HG03354 (cell line): ENCODE results near the gene HTR4.

Experiments
- ATAC-seq: cut with Tn5 transposase; IDR thresholded peaks from one replicate; pipeline ENCODE4 v1.9.1; 2021; ENCODE audit warnings: mild to moderate bottlenecking; ENCODE audit not compliant: unreplicated experiment, poor library complexity, severe bottlenecking

Gene HTR4

DNA sequence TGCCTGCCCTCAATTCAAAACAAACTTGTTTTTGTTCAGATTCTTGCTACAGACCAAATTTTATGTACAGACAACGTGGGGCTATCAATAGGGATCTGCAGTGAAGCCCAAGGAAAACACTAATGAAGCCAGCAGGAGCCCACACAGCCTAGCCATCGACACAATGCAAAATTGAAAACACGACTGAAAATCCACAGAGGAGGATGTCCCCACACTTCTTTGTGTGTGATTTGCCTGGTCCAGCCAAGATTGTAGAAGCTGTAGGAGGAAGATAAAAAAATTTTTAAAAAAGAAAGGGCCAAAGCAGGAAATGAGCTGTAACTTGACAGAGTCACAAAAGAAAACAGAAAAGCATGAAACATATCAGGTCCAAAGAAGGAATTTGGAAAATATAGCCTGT, 34.8 kb downstream of the HTR4 start:
- no peak for ATAC-seq

DNA sequence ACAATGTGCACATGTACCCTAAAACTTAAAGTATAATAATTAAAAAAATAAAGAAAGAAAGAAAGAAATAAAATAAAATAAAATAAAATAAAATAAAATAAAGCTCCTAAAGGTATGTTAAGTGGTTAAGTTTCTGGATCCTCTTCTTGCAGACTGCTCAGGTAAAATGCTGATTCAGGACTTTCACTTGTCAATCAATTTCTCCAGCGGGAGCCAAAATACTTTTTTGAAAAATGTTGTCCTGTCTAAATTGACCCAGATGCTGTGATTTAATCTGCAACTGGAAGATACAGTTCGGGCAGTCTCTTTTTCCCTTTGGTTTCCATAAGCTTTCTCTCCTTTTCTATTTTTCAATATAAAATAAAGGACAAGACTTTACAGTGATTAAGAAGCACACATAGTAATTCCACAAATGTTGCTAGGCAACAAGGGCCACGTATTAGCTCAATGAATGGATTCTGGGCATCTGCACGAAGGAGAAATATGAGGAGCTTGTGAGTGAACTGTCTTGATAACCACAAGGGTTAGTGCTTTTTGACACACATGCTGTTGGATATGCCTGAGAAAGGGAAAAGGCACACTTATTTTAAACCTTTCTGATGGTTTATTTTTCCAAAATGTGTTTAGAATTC, 38.6 kb downstream of the HTR4 start:
- ATAC-seq: no peak

DNA sequence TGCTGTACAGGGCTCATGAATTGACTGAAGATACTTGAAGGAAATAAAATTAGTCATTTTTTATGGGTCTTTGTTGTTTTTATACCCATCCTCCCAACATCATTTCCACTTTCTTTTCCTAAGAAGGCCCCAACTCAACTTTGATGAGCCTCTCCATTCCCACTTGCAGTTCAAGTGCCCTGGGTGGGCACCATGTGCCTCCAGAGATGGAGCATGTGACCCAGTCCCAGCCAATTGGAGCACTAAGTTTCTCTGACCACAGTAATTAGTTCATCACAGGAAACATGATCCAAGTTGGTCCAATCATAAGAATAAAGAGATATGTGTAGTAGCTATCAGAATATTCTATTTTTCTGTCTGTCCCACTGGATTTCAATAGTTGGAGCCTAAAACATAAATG, 46.9 kb downstream of the HTR4 start:
- no peak for ATAC-seq

DNA sequence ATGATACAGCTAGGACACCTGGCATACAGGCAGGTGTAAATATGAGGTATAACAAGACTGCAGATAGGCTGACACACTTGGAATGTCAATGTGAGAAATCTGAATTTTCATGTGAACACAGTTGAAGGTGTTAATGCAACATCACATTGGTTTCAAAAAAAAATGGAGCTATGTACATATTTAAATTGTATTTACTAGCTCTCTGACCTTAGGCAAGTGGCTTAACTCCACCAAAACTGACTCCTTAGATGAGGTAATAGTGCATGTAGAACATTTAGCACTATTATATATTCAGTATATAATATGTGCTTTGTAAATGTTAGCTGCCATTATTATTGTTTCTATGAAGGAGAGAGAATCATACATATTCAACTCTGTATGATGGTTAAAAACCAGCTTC, 48.0 kb downstream of the HTR4 start:
- ATAC-seq: no peak

DNA sequence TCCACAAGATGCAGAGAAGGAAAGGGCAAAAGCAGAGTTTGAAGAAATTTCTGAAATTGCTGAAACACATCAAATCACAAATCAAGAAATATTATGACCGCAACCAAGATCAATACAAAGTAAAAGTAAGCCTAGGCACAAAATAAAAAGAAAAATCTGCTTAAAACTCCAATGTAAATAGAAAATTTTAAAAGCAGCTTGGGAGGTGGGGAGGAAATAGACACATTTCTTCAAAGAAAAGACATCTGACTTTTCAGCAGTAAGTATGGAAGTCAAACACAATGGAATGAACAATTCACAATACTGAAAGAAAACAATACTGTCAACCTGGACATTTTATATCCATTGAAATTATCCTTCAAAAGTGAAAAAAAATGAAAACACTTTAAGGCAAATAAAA, 55.1 kb downstream of the HTR4 start:
- no peak for ATAC-seq

DNA sequence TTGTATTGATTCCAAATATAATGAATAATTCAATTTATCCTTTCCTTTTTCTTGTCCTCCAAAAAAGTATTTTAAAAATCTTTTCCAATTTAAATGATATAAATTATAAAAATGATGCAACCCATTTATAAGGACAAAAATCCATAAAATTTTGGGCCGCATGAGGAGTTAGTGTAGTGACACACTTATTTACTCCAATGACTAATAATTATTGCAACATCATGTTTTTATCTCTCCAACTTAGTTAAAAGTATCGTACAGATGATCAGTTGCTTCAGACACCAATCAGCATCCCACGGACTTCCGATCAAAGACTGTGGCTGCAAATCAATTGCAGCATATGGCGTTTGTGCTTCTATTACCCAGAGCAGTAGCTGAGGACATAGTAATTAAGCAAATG, 58.6 kb downstream of the HTR4 start:
- no peak for ATAC-seq

DNA sequence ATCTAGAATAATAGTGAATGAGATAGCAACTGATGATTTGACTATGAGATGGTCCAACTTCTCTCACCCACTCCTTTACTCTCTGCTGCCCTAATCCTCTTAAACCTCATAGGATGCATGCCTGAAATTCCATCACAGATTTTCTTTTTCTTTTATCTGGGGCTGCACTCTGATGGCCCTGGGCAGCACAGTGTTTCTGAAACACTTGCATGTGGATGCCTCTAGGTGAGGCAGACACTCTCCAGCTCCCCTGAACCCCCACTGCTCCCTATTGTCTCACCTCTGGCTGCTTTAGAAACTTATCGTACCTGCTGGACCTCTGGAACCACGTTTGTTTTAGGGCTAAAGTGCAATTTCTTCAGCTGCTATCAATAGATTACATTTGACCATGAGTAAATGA, 67.5 kb downstream of the HTR4 start:
- no peak for ATAC-seq

DNA sequence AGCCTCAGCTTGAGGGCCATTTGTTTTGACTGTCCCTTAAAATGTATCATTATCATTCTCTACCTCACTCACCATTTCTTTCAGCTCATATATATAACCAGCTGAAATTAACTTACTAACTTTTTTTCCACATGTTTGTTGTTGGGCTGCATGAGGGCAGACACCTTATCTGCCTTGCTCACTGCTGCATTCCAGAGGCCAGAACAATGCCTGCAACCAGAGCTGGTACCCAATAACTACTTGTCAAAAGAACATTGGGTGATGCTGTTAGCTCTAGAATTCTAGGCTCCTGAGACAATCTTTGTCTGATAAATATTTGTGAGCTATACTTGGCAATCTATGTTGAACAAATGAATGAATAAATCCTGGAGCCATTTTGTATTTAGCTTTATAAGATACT, 68.3 kb downstream of the HTR4 start:
- ATAC-seq: no peak

DNA sequence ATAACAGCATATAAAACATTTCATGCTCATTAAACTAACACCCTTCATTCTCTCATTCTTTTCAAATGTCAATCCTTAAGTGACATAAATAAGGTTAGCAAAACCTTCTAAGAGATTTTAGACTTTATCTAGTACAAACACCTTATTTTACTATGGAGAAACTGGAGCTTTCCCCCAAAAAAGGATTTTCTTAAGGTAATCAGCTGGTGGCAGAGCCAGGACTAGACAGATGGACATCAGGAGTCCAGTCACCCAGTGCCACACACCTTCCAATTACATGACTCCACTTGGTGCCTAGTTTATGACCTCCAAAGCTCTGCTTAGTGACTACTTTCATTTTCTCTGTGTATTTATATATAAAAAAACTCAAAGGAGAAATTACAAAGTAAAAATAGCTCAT, 70.2 kb downstream of the HTR4 start:
- no peak for ATAC-seq

DNA sequence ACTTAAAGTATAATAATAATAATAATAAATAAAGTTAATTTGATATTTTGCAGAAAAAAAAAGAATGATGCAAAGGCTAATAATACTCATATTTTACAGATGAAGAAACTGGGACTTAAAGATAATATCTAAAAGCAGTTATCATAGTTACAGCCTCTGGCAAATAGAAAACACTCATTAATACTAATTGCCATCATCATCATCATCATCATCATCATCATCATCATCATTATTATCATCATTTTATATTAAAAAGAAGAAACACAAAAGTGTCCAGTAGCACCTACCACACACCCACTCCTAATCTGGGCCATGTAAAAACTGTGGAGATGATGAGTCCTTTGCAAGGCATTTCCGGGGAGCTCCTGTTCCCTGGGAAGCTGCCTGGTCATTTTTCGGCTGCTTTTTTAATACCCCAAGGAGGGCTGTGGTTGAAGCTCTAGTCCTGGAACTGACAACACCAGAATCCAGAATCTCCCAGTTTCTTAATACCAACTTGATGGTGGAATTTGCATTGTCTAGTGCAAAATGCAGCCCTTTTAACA, 70.8 kb downstream of the HTR4 start:
- no peak for ATAC-seq

DNA sequence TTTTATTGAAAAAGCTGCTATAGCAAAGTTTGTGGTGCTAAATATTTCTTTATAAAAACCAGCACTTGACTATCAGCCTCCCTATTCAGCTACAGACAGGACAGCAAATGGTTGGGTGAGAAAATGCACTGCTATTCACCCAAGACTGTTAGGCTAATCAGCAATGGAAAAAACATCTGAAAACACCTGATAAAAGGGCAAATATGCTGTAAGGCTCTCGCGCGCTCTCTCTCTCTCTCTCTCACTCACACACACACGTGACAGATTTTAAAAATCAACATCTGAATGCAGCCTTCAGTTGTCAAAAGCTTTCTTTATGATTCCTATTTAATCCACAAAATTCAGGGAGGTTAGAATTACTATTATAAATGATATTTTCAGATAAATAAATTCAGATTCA, 80.2 kb downstream of the HTR4 start:
- ATAC-seq: no peak

DNA sequence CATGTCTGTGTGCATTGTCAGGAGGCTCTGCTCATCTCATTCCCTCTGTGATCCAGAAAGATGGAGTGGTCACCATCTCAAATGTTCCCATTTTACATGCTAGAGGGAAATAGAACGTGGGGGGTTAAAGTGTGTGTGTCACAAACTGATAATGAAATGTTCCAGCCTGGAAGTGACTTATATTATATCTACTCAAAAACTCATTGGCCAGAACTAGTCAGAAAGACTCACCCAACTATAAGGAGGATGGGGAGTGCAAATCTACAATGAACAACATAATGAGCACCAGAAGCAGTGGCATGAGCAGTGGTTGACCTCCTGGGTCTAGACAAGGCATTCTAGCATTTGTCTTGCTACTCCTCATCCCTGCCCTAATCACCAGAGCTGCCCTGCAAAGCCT, 81.0 kb downstream of the HTR4 start:
- no peak for ATAC-seq

DNA sequence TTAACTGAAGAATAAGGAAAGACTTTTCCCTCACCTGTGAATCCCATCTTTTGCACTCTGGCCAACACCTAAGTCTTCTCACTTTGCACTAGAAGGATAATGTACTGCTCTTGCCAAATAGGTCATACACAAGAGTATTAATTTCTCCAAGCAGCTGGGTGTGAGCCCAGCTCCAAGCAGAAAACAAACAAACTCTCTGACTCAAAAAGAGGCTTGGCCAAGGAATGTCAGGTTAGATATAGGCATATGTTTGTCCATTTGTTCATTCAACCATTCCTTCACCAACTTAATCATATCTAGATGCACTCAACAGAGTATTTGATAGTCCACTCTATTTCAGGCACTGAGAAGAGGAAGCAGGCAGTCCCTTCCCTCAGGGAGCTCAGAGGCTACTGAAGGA, 84.4 kb downstream of the HTR4 start:
- ATAC-seq: no peak

DNA sequence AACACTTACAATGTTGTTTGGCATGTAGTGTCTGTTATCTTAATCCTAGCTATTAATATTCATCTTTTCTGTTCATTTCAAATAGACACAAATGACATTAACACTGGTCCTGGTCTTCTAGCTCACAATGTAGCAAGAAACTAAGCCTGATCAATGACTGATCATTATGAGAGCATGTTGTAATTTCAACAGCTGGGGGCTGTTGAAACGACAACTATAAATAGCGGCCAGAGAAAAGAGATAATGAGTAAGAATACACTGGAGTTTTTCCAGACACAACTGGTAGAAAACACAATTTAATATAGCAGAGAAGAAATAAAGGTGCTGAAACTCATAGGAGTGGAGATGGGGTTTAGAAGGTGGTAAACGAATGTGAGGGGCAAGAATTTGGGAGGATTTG, 89.2 kb downstream of the HTR4 start:
- ATAC-seq: no peak

DNA sequence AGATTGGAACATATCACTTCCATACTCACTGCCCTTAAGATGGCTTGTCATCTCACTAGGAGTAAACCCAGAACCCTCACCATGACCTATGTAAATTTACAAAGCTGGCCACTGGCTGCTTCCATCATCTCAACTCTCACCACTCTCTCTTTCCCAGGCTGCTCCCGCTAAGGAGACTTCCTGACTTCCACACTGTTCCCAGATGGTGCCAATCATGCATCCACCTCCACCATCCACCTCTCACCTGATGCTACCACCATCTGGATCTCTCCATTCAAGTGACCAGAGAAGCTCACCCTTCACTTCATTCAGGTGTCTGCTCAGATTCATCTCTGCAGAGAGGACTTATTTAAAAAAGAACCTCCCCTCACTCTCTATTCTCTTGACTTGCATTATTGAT, 91.3 kb downstream of the HTR4 start:
- ATAC-seq: no peak

DNA sequence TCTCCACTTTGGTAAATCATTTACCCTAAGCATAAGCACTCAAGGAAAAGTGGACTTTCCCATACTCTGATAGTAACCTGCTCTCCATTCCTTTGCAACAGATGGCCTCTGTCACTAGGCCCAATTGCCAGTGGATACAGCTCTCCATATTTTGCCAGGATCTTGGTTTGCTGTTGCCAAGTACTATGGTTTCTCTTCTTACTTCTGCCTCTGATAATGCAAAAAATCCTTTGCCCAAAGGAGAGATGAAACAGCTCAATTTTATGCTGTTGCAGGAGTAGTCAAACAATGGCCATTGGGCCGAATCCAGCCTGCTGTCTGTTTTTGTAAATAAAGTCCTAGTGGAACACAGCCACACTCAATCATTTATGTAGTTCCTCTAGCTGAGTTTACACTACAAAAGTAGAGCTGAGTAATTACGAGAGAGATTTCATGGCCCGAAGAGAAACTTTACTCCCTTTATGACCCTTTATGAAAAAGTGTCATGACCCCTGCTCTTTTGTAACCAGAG, 92.5 kb downstream of the HTR4 start:
- no peak for ATAC-seq

DNA sequence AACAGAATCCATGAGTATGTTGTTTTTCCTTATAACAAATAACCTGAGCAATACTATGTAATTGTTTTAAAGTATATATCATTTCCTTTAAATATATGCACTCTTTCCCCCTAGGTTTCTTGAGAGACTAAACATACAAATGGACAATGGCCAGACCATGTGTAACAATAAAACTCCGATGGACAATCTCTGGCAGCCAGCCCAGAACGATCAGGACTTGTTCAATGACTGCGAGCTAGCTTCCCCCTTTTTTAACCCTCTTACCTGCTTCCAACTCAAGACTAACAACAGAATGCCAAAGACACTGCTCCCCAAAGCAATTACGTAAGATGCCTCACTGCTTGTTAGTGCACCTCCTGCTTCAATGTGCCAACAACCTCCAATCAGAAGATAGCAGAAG, 94.9 kb downstream of the HTR4 start:
- ATAC-seq: no peak

DNA sequence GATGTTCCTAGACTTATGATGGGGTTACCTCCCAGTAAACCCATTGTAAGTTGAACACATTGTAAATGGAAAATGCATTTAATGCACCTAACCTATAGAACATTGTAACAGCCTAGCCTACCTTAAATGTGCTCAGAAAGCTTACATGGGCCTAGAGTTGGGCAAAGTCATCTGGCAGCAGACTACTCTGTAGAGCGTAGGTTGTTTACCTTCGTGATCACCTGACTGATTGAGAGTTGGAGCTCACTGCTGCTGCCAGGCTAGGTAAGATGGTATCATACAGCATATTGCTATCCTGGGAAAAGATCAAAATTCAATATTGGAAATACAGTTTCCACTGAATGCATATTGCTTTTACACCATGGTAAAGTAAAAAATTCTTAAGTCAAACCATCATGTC, 95.4 kb downstream of the HTR4 start:
- ATAC-seq: no peak

DNA sequence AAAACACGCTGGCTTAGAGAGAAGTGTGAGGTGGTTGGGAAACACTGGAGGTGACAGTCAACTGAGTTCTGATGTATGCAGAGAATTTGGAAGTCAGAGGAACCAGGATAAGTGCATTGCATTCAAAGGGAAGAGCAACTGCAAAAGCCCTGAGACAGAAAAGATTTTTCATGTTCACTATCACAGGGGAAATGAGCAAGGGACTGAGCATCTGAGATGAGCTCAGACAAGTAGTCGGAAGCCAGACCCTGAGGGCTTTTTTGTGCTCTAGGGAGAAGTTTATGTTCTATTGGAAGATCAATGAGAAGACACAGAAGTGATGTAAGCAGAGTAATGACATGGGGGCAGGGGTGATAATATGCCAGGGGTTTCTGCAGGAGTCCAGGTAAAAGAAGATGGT, 97.5 kb downstream of the HTR4 start:
- no peak for ATAC-seq

DNA sequence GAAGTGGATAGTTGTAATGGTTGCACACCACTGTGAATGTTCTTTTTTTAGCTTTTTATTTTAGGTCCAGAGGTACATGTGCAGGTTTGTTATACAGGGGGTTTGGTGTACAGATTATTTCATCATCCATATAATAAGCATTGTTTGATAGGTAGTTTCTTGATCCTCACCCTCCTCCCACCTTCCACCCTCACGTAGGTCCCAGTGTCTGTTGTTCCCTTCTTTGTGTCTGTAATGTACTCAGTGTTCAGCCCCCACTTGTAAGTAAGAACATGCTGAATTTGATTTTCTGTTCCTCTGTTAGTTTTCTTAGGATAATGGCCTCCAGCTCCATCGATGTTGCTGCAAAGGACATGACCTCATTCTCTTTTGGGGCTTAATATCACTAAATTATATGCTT, 99.7 kb downstream of the HTR4 start:
- ATAC-seq: no peak

DNA sequence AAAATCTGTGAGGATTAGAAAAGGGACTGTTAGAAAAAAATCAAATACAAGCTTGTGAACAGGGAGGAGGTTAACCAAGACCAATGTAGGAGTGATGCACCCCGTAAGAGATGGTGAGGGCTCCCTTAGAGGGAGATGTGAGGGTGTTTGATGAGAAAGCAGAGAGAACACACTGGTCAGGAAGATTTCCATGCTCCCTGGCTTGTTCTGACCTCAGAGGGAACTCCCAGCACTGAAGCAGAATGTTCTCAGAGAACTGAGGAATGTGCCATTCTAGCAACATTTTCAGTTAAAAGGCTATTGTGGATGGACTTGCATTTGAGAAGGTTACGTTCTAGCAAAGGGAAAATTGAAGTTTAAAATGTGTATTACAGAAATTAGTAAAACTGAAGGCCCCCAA, 110.6 kb downstream of the HTR4 start:
- no peak for ATAC-seq

DNA sequence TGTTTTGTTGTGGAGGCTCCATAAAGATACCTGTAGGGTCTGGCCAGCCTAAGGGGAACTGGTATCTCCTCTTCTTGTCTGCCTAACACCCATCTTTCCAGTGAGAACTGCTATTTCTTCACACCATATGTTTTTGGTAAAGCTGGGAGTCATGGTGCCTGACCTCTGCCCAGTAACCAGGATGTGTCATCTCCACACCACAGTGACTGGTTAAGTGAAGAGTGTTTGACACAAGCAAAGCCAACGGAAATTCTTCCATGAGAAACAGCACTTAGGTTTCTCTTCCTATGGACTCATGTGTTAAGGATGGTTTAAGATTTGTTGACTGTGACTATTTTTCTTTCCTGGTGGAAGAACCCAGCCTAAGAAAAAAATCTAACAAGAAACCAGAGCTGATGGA, 111.5 kb downstream of the HTR4 start:
- no peak for ATAC-seq
